ENCODE results near the gene LITAF.
"Not testable (repeated sequence)": the region's sequence is repeated elsewhere in the genome, so short reads cannot be mapped to it uniquely, and the experiment has no call there.

Gene LITAF

GRCh38 chr16:11601425-11601824, 14.7 kb upstream of the LITAF start:
- DNase-seq (ENCODE audit: low read depth in 2 of 2, low spot score in 1 of 2) = no peak

- DNase-seq (ENCODE audit: low read depth in 2 of 2, low spot score in 1 of 2) = no peak
Measured at GRCh38 chr16:11599579-11599978, 12.9 kb upstream of the LITAF start.

- no peak for DNase-seq (ENCODE audit: low read depth in 2 of 2, low spot score in 1 of 2)
Measured at GRCh38 chr16:11597235-11598095, 10.7 kb upstream of the LITAF start.

- no peak for DNase-seq (ENCODE audit: low read depth in 2 of 2, low spot score in 1 of 2)
Measured at GRCh38 chr16:11596572-11597226, 10.0 kb upstream of the LITAF start.

- DNase-seq (ENCODE audit: low read depth in 2 of 2, low spot score in 1 of 2) = no peak
Measured at GRCh38 chr16:11593581-11593980, 6.9 kb upstream of the LITAF start.

GRCh38 chr16:11593076-11593475, 6.4 kb upstream of the LITAF start:
- not testable (repeated sequence) for DNase-seq (ENCODE audit: low read depth in 2 of 2, low spot score in 1 of 2)

- not testable (repeated sequence) for DNase-seq (ENCODE audit: low read depth in 2 of 2, low spot score in 1 of 2)
Measured at GRCh38 chr16:11591630-11592029, 4.9 kb upstream of the LITAF start.

GRCh38 chr16:11589198-11589550, 2.5 kb upstream of the LITAF start:
- no peak for DNase-seq (ENCODE audit: low read depth in 2 of 2, low spot score in 1 of 2)

GRCh38 chr16:11588321-11589197, 1.8 kb upstream of the LITAF start:
- no peak for DNase-seq (ENCODE audit: low read depth in 2 of 2, low spot score in 1 of 2)

- no peak for DNase-seq (ENCODE audit: low read depth in 2 of 2, low spot score in 1 of 2)
Measured at GRCh38 chr16:11587643-11588247, 1.0 kb upstream of the LITAF start.

GRCh38 chr16:11586378-11586855, 302 bp downstream of the LITAF start:
- DNase-seq (ENCODE audit: low read depth in 2 of 2, low spot score in 1 of 2) = no peak

GRCh38 chr16:11585460-11586377, 1.0 kb downstream of the LITAF start:
- no peak for DNase-seq (ENCODE audit: low read depth in 2 of 2, low spot score in 1 of 2)

- DNase-seq (ENCODE audit: low read depth in 2 of 2, low spot score in 1 of 2) = no peak
Measured at GRCh38 chr16:11583889-11584565, 2.7 kb downstream of the LITAF start.

GRCh38 chr16:11583166-11583565, 3.6 kb downstream of the LITAF start:
- DNase-seq (ENCODE audit: low read depth in 2 of 2, low spot score in 1 of 2) = no peak

GRCh38 chr16:11582157-11582814, 4.4 kb downstream of the LITAF start:
- no peak for DNase-seq (ENCODE audit: low read depth in 2 of 2, low spot score in 1 of 2)

- no peak for DNase-seq (ENCODE audit: low read depth in 2 of 2, low spot score in 1 of 2)
Measured at GRCh38 chr16:11581678-11582077, 5.0 kb downstream of the LITAF start.

GRCh38 chr16:11580451-11581086, 6.2 kb downstream of the LITAF start:
- DNase-seq (ENCODE audit: low read depth in 2 of 2, low spot score in 1 of 2) = no peak

GRCh38 chr16:11577290-11577660, 9.4 kb downstream of the LITAF start:
- not testable (repeated sequence) for DNase-seq (ENCODE audit: low read depth in 2 of 2, low spot score in 1 of 2)

All from stimulated activated CD8-positive, alpha-beta memory T cell treated with anti-CD3 and anti-CD28 coated beads, Interleukin-4, amount 100 ng/mL, for 1 hour (primary cell).